ENCODE results near the gene HIPK4.
"Not testable (repeated sequence)": the region's sequence is repeated elsewhere in the genome, so short reads cannot be mapped to it uniquely, and the experiment has no call there.

The HIPK4 gene

GRCh38 chr19:40415768-40416167 is 25.8 kb upstream of the HIPK4 start:
- DNase-seq, result no peak

- DNase-seq, result no peak
These were observed 24.9 kb upstream of the HIPK4 start for GRCh38 chr19:40414542-40415535.

- DNase-seq, result no peak
These were observed 23.4 kb upstream of the HIPK4 start, which contains the start of gene PRX for GRCh38 chr19:40413291-40413845. PRX (minus strand) TSS chr19:40413378; CDS start chr19:40407932, 5,446 bp downstream.

- no peak for DNase-seq
These were observed 22.9 kb upstream of the HIPK4 start for GRCh38 chr19:40412866-40413265.

GRCh38 chr19:40411958-40412499 is 22.0 kb upstream of the HIPK4 start:
- no peak for DNase-seq

- no peak for DNase-seq
These were observed 21.3 kb upstream of the HIPK4 start for GRCh38 chr19:40411125-40411842.

- no peak for DNase-seq
These were observed 20.0 kb upstream of the HIPK4 start for GRCh38 chr19:40410030-40410389.

- not testable (repeated sequence) for DNase-seq
These were observed 18.6 kb upstream of the HIPK4 start for GRCh38 chr19:40408598-40408925.

- no peak for DNase-seq
These were observed 18.0 kb upstream of the HIPK4 start for GRCh38 chr19:40407714-40408597.

- peak; percentile 21 for DNase-seq
These were observed 13.4 kb upstream of the HIPK4 start for GRCh38 chr19:40403262-40403984.

GRCh38 chr19:40400559-40400958 is 10.6 kb upstream of the HIPK4 start:
- DNase-seq, result no peak

- DNase-seq, result no peak
These were observed 8.6 kb upstream of the HIPK4 start for GRCh38 chr19:40398417-40399131.

- DNase-seq, result no peak
These were observed 7.6 kb upstream of the HIPK4 start for GRCh38 chr19:40397568-40397906.

- DNase-seq, result no peak
These were observed 7.0 kb upstream of the HIPK4 start for GRCh38 chr19:40396886-40397567.

- DNase-seq, result no peak
These were observed 6.0 kb upstream of the HIPK4 start for GRCh38 chr19:40395956-40396355.

GRCh38 chr19:40394816-40395210 is 4.8 kb upstream of the HIPK4 start:
- DNase-seq, result no peak

- DNase-seq, result no peak
These were observed 4.2 kb upstream of the HIPK4 start for GRCh38 chr19:40393894-40394815.

- no peak for DNase-seq
These were observed 3.0 kb upstream of the HIPK4 start for GRCh38 chr19:40392894-40393517.

GRCh38 chr19:40392123-40392522 is 2.1 kb upstream of the HIPK4 start:
- DNase-seq, result no peak

Data from NCI-H1694 (cell line).